HL-60/S4 treated with retinoic acid at 250 ng/mL for 4 days and 3 days (cell line): ENCODE results near the gene VPS18.

Experiments
- in situ Hi-C: fragments of 300-500 bp; cut with MboI; formaldehyde crosslinking; loops from 2 replicates; pipeline ENCODE4 v1.7.0; 2022; ENCODE audit warnings: low sequenced_read_pairs

VPS18 gene

GRCh38 chr15:40899536-40900207 is 5.4 kb downstream of the VPS18 start:
- in situ Hi-C loops, result loop anchor here (10.0 kb wide), 1 partner anchor 285 kb away; no protein-coding TSS in a partner anchor

GRCh38 chr15:40900256-40901052 is 6.2 kb downstream of the VPS18 start:
- in situ Hi-C loops, result loop anchor here (10.0 kb wide), 1 partner anchor 284 kb away; no protein-coding TSS in a partner anchor

GRCh38 chr15:40901053-40901443 is 6.8 kb downstream of the VPS18 start:
- in situ Hi-C loops, result loop anchor here (10.0 kb wide), 1 partner anchor 284 kb away; no protein-coding TSS in a partner anchor

- in situ Hi-C loops, result loop anchor here (10.0 kb wide), 1 partner anchor 282 kb away; no protein-coding TSS in a partner anchor
These were observed 8.6 kb downstream of the VPS18 start for GRCh38 chr15:40902605-40903561.

GRCh38 chr15:40904552-40905201 is 10.4 kb downstream of the VPS18 start:
- in situ Hi-C loops, result loop anchor here (10.0 kb wide), 1 partner anchor 280 kb away; no protein-coding TSS in a partner anchor

GRCh38 chr15:40906091-40906990 is 12.1 kb downstream of the VPS18 start:
- in situ Hi-C loops, result loop anchor here (10.0 kb wide), 1 partner anchor 278 kb away; no protein-coding TSS in a partner anchor

DNA sequence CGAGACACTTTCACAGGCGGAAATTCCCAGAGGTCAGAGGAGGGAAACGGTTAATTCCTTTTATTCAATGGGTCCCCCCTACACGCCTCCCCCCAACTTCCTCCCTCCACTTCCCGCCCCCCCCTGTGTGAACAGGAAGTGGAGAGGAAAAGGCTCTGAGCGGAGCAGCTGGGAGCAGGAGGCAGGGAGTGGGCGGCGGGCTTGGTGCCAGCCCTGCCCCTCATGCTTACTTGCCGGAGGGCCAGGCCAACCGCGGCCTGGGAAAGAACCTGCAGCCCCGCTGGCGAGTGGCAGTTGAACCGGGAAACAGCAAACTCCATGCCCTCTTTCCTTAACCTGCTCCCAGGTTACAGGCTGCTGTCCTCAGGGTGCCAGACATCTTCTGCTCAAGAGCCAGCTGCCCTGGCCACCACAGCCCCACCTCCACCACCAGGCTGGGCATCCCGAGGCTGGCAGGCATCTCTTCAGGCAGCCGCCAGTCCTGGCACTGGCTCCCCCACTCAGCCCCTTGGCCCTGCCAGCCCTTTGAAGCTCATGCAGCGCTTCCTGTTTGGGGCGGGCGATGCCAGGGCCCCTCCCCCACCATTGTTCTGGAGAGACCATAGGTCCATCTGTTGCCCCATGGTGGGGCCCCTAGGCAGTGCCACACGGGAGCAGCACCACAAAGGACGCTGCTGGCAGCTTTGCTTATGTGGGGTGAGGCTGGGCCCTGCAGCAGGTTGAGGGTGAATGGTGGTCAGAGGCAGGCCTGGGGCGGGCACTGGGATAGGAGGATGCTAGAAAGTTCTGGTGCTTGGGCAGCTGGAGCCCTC is 12.9 kb downstream of the VPS18 start:
- in situ Hi-C loops, result loop anchor here (10.0 kb wide), 1 partner anchor 278 kb away; no protein-coding TSS in a partner anchor

DNA sequence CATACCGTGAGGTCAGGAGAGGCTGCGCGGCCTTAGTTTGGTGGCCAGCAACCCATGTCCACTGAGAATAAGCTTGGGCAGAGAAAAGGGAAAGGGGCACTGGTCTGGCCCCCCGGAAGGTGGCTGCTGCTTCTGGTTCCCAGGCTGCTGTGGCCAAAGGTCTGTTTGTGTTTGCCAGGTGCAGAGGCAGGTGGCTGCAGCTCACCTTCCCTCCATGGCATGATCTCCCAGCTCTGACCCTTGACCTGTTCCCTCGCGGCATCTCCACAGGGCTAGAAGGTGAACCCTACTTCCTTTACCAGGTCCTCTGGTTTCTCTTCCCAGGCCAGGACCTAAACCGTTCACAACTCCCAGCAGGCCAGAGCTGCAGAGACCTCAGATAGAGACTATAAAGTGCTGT is 13.8 kb downstream of the VPS18 start:
- in situ Hi-C loops, result loop anchor here (10.0 kb wide), 1 partner anchor 277 kb away; no protein-coding TSS in a partner anchor

DNA sequence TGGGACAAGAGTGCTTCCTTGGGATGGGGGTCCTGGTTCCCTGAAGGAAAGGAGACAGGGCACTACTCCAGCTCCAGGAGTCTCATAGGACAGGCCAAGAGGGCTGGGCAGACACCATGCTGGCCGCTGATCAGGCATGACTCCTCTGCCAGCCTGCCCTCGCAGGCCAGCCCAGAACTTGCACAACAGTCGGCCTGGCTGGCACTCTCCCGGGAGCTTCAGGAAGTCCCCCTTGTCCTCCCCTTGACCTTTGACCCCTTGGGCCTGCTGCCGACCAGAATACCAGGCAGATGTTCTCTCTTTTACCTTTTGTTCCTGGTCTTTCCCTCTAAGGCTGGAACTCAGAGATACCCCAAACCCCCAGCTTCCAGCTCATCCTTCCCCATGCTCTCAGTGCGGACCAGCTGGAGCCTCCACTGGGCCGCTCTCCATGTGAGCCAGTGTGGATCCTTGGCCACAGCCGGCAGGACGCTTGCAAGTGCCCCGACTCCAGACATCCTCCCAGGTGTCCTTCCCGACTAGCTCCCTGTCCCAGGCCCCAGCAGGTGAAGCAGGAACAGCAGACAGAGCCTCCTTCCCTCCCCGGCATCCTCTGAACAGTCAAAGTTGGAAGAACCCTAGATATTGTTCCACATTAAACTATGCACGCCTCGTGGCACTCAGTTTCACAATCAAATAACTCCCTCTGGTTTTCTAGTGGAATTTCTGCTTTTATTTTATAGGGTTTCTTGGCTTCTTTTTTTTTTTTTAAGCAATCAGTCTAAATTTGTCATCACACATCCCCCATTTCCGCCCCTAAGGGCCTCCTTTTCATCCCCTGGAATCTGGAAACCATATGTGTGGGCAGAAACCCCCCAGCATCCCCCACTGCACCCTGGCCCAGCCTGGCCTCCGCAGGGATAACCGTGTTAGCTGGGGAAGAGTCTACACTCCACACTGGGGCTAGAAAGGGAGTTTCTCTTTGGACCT is 15.7 kb downstream of the VPS18 start:
- in situ Hi-C loops, result loop anchor here (10.0 kb wide), 1 partner anchor 275 kb away; no protein-coding TSS in a partner anchor

DNA sequence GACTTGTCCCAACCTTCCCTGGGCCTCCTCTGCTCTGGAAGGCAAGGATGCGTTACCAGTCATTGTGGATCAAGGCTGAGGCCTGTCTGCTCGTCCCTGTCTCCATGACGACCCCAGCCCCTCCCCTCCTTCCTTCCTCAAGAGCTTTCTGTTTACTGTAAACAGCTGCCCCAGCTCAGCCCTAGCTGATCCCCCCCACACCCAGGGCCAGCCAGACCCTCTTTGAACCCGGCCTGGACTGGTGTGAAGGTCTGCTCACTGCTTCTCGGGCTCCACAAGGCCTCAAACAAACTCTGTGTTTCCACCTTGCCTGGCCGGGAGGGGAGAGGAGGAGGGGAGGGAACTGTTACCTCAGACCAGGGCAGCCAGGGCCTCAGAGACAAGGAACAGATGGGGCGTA is 16.9 kb downstream of the VPS18 start:
- in situ Hi-C loops, result no loop called here

DNA sequence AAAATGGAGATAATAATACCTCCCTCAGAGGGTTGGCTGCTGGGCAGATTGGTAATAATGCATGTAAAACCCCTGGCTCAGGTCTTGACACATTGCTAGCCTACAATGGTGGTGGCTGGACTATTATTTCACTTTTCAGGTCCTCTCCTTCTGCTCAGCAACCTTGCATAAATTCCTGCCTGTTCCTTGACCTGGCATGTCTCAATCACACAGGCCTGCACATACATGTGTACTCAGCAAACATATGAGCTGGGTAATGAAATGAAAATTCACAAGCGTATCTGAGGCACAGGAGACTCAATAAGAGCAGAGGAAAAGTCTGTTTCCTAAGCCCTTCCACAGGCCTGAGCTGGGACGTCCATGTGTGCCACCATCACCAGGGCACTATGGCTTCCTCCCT is 17.4 kb downstream of the VPS18 start:
- in situ Hi-C loops, result no loop called here

GRCh38 chr15:40912478-40912877 is 18.2 kb downstream of the VPS18 start:
- in situ Hi-C loops, result no loop called here

DNA sequence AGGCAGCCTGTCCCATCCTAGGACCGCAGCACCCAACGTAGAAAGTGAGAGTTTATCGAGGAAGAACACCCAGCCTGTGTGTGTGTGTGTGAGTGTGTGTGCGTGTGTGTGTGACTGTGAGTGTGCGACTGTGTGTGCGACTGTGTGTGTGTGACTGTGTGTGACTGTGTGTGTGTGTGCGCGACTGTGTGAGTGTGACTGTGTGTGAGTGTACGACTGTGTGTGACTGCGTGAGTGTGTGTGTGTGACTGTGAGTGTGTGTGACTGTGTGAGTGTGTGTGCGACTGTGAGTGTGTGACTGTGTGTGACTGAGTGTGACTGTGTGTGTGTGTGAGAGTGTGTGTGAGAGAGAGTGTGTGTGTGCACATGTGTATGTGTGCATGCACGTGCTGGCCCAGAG is 19.8 kb downstream of the VPS18 start:
- in situ Hi-C loops, result no loop called here

- in situ Hi-C loops, result no loop called here
These were observed 20.2 kb downstream of the VPS18 start for GRCh38 chr15:40914486-40914885.

DNA sequence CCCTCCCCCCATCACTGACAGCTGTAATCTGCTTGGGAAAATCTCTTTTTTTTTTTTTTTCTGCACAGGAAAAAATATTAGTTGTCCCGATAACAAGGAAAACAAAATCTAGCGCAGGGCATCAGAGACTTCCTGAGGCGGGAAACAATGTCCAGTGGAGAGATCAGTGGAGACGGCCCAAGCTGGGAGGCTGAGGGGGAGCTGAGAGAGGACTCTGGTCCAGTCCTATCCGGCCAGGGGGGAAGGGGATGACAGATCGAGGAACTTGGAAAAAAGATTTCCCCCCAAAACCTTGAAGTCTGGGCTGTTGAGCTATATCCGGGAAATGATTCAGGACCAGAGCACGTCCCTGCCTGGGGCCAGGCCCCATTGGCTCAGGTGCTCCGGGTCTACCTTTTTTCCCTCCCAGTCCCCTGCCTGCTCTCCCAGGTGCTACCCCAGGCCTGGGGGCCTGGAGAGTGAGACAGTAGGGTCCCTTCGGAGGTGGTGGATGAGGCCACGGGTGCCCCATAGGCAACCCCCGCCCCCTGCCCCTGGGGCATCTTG is 20.9 kb downstream of the VPS18 start:
- in situ Hi-C loops, result no loop called here

- in situ Hi-C loops, result no loop called here
These were observed 21.4 kb downstream of the VPS18 start for GRCh38 chr15:40915679-40916078.

DNA sequence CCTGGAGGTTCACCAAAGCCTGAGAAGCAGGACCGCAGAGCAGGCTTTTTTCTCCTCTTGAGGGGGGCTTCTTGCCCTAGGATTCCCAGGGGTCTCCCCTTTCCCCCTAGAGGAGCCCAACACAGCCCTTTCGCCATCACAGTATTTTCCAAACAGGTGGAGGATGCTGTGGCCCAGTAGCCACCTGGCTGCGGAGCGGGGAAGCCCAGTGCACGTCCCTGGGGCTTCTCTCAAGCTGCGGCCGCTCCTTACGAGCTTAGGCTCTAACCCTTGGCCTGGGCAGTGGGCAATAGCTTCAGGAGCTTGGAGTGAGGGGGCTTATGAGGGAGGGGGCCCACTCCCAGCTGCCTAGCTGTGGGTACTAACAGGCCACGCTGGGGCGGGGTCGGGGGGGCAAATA is 23.3 kb downstream of the VPS18 start:
- in situ Hi-C loops, result no loop called here
